ENCODE data around the gene FAM110D.

Gene FAM110D

GRCh38 chr1:26189751-26190275 lies 30.9 kb downstream of the FAM110D start:
- H3K4me3 ChIP-seq (ENCODE audit: low read length), result no peak overlapping the region
- TF ChIP-seq CTCF (conservative IDR thresholded peaks at IDR 0.05; ENCODE audit: low read depth, low read length), result peak; percentile 24
- no peak for DNase-seq (ENCODE audit: low read depth)

GRCh38 chr1:26190373-26190987 lies 31.6 kb downstream of the FAM110D start, which contains the start of gene CATSPER4:
TSS of gene CATSPER4 (plus strand) at chr1:26190602. CDS start at chr1:26190628, 26 bp downstream.
- DNase-seq (ENCODE audit: low read depth), result no peak
- TF ChIP-seq CTCF (conservative IDR thresholded peaks at IDR 0.05; ENCODE audit: low read depth, low read length), result peak; percentile 26
- no peak within 1 kb of the TSS for H3K4me3 ChIP-seq (ENCODE audit: low read length)

- H3K4me3 ChIP-seq (ENCODE audit: low read length), result no peak overlapping the region
- no peak for TF ChIP-seq CTCF (conservative IDR thresholded peaks at IDR 0.05; ENCODE audit: low read depth, low read length)
- DNase-seq (ENCODE audit: low read depth), result no peak
Measured at GRCh38 chr1:26191739-26192138, 32.9 kb downstream of the FAM110D start.

GRCh38 chr1:26195805-26196204 lies 36.9 kb downstream of the FAM110D start:
- TF ChIP-seq CTCF (conservative IDR thresholded peaks at IDR 0.05; ENCODE audit: low read depth, low read length), result no peak

GRCh38 chr1:26197301-26197700 lies 38.4 kb downstream of the FAM110D start:
- DNase-seq (ENCODE audit: low read depth), result no peak
- no peak overlapping the region for H3K4me3 ChIP-seq (ENCODE audit: low read length)
- TF ChIP-seq CTCF (conservative IDR thresholded peaks at IDR 0.05; ENCODE audit: low read depth, low read length), result no peak

More at GRCh38 chr1:26195805-26196204, 36.9 kb downstream of the FAM110D start:
- H3K4me3 ChIP-seq (ENCODE audit: low read length), result no peak overlapping the region
- no peak for DNase-seq (ENCODE audit: low read depth)

GRCh38 chr1:26197813-26198212 lies 38.9 kb downstream of the FAM110D start:
- no peak for DNase-seq (ENCODE audit: low read depth)
- H3K4me3 ChIP-seq (ENCODE audit: low read length), result no peak overlapping the region
- no peak for TF ChIP-seq CTCF (conservative IDR thresholded peaks at IDR 0.05; ENCODE audit: low read depth, low read length)

- DNase-seq (ENCODE audit: low read depth), result no peak
- no peak for TF ChIP-seq CTCF (conservative IDR thresholded peaks at IDR 0.05; ENCODE audit: low read depth, low read length)
- no peak overlapping the region for H3K4me3 ChIP-seq (ENCODE audit: low read length)
Measured at GRCh38 chr1:26200413-26200812, 41.5 kb downstream of the FAM110D start.
